ENCODE data around the gene RABGAP1. TPM values are rescaled to one million over a fixed set of nuclear protein-coding genes. Genes with fewer than 3 reads are reported as not detected.
A peak's percentile ranks its signal among the peaks of the same experiment; 100 is the strongest.

The RABGAP1 gene
- total RNA-seq, 1 donor from 2014 or later = 80.2 TPM

DNA sequence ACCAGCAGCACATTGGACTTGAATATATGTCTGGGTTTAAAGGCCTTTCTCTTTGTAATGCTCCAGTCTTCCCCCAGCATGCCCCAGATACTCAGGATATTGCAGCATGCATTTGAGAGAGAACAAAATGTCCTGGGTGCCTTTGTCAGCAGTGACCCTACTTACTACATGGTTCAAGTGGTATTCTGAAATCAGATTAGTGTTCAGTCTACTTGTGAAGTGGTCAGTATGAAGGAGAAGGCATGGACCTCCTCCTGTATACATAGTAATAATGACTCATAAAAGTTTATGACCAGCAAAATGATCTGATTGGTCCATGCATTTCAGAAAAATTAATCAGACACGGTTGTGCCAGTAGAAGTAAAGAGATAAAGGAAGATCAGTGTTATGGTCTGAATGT, 118.0 kb downstream of the RABGAP1 start:
- Mint-ChIP-seq H3K27ac (ENCODE audit: unreplicated experiment) (peak overlapping the region; percentile 8), H3K27me3 (ENCODE audit: unreplicated experiment) (peaks cover under 1% of the 10 kb centered on the region), H3K4me3 (ENCODE audit: unreplicated experiment) (no peak overlapping the region), H3K9me3 (ENCODE audit: unreplicated experiment) (no peaks in the 10 kb centered on the region), H3K36me3 (ENCODE audit: unreplicated experiment) (no peaks in the 10 kb centered on the region), H3K4me1 (ENCODE audit: low read depth, unreplicated experiment) (peaks cover 19% of the 10 kb centered on the region)
- TF ChIP-seq, protein P1, sequence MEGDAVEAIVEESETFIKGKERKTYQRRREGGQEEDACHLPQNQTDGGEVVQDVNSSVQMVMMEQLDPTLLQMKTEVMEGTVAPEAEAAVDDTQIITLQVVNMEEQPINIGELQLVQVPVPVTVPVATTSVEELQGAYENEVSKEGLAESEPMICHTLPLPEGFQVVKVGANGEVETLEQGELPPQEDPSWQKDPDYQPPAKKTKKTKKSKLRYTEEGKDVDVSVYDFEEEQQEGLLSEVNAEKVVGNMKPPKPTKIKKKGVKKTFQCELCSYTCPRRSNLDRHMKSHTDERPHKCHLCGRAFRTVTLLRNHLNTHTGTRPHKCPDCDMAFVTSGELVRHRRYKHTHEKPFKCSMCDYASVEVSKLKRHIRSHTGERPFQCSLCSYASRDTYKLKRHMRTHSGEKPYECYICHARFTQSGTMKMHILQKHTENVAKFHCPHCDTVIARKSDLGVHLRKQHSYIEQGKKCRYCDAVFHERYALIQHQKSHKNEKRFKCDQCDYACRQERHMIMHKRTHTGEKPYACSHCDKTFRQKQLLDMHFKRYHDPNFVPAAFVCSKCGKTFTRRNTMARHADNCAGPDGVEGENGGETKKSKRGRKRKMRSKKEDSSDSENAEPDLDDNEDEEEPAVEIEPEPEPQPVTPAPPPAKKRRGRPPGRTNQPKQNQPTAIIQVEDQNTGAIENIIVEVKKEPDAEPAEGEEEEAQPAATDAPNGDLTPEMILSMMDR (IDR thresholded peaks at IDR 0.05; ENCODE audit: partially characterized antibody, unreplicated experiment) = no peak
- DNase-seq = no peak

- TF ChIP-seq, protein P1 (IDR thresholded peaks at IDR 0.05; ENCODE audit: partially characterized antibody, unreplicated experiment) = no peak
- no peaks in the 10 kb centered on the region for H3K36me3 Mint-ChIP-seq (ENCODE audit: unreplicated experiment)
- no peaks in the 10 kb centered on the region for H3K9me3 Mint-ChIP-seq (ENCODE audit: unreplicated experiment)
- peaks cover 2% of the 10 kb centered on the region for H3K27me3 Mint-ChIP-seq (ENCODE audit: unreplicated experiment)
- DNase-seq = no peak
- no peak overlapping the region for H3K27ac Mint-ChIP-seq (ENCODE audit: unreplicated experiment)
- no peak overlapping the region for H3K4me3 Mint-ChIP-seq (ENCODE audit: unreplicated experiment)
- peaks cover 27% of the 10 kb centered on the region for H3K4me1 Mint-ChIP-seq (ENCODE audit: low read depth, unreplicated experiment)
Observed at GRCh38 chr9:123059472-123060220, 118.8 kb downstream of the RABGAP1 start.

- H3K9me3 Mint-ChIP-seq (ENCODE audit: unreplicated experiment) = no peaks in the 10 kb centered on the region
- H3K4me1 Mint-ChIP-seq (ENCODE audit: low read depth, unreplicated experiment) = peaks cover 25% of the 10 kb centered on the region
- H3K4me3 Mint-ChIP-seq (ENCODE audit: unreplicated experiment) = no peak overlapping the region
- TF ChIP-seq, protein P1 (IDR thresholded peaks at IDR 0.05; ENCODE audit: partially characterized antibody, unreplicated experiment) = no peak
- DNase-seq = no peak
- no peaks in the 10 kb centered on the region for H3K36me3 Mint-ChIP-seq (ENCODE audit: unreplicated experiment)
- no peak overlapping the region for H3K27ac Mint-ChIP-seq (ENCODE audit: unreplicated experiment)
- H3K27me3 Mint-ChIP-seq (ENCODE audit: unreplicated experiment) = peaks cover 2% of the 10 kb centered on the region
Observed at GRCh38 chr9:123061216-123061615, 120.4 kb downstream of the RABGAP1 start.

- Mint-ChIP-seq H3K27ac (ENCODE audit: unreplicated experiment) (no peak overlapping the region), H3K4me1 (ENCODE audit: low read depth, unreplicated experiment) (peaks cover 28% of the 10 kb centered on the region), H3K36me3 (ENCODE audit: unreplicated experiment) (peaks cover 4% of the 10 kb centered on the region), H3K9me3 (ENCODE audit: unreplicated experiment) (no peaks in the 10 kb centered on the region), H3K4me3 (ENCODE audit: unreplicated experiment) (no peak overlapping the region), H3K27me3 (ENCODE audit: unreplicated experiment) (peaks cover 2% of the 10 kb centered on the region)
- TF ChIP-seq, protein P1 (IDR thresholded peaks at IDR 0.05; ENCODE audit: partially characterized antibody, unreplicated experiment) = no peak
- DNase-seq = no peak
Observed at GRCh38 chr9:123062351-123063176, 121.7 kb downstream of the RABGAP1 start.

- H3K4me1 Mint-ChIP-seq (ENCODE audit: low read depth, unreplicated experiment) = peaks cover 28% of the 10 kb centered on the region
- DNase-seq = no peak
- H3K9me3 Mint-ChIP-seq (ENCODE audit: unreplicated experiment) = no peaks in the 10 kb centered on the region
- H3K36me3 Mint-ChIP-seq (ENCODE audit: unreplicated experiment) = peaks cover 4% of the 10 kb centered on the region
- no peak overlapping the region for H3K4me3 Mint-ChIP-seq (ENCODE audit: unreplicated experiment)
- H3K27me3 Mint-ChIP-seq (ENCODE audit: unreplicated experiment) = peaks cover 2% of the 10 kb centered on the region
- TF ChIP-seq, protein P1 (IDR thresholded peaks at IDR 0.05; ENCODE audit: partially characterized antibody, unreplicated experiment) = no peak
- no peak overlapping the region for H3K27ac Mint-ChIP-seq (ENCODE audit: unreplicated experiment)
Observed at GRCh38 chr9:123063177-123063598, 122.4 kb downstream of the RABGAP1 start.

All from glutamatergic neuron (in vitro differentiated cells).